Upper lobe of left lung (tissue), 6 donors: ENCODE measurements around the gene COL15A1. TPM values are rescaled to one million over a fixed set of nuclear protein-coding genes. Genes with fewer than 3 reads are reported as not detected.
A peak's percentile ranks its signal among the peaks of the same experiment; 100 is the strongest.

ENCODE experiments used
- ATAC-seq, 2 donors: fragments of 200-7000 bp; cut with Tn5 transposase; one replicate each; pipeline ENCODE4 v1.9.1; 2022; ENCODE audit warnings: mild to moderate bottlenecking in 2 of 2, moderate library complexity in 2 of 2; ENCODE audit not compliant: low FRiP score in 2 of 2
- DNase-seq, 2 donors: peaks; one replicate each; pipeline ENCODE4 v3.0.0-alpha.2; 2019 to 2020
- H3K27ac ChIP-seq, 4 donors: fragments of 200-600 bp; sonication (generic); one replicate each; pipeline ENCODE4 v1.5.1; 2016 to 2019
- H3K27me3 ChIP-seq, 4 donors: fragments of 200-600 bp; sonication (generic); one replicate each; pipeline ENCODE4 v1.5.1; 2017 to 2019
- H3K36me3 ChIP-seq, 4 donors: fragments of 200-600 bp; sonication (generic); one replicate each; pipeline ENCODE4 v1.5.1; 2016 to 2019
- H3K4me1 ChIP-seq, 4 donors: fragments of 200-600 bp; sonication (generic); one replicate each; pipeline ENCODE4 v1.5.1; 2018 to 2019
- H3K4me3 ChIP-seq, 4 donors: fragments of 200-600 bp; sonication (generic); one replicate each; pipeline ENCODE4 v1.5.1; 2017 to 2019; ENCODE audit warnings: mild to moderate bottlenecking in 2 of 4, moderate library complexity in 1 of 4
- H3K9me3 ChIP-seq, 4 donors: fragments of 200-600 bp; sonication (generic); one replicate each; pipeline ENCODE4 v1.5.1; 2018 to 2019
- EP300 ChIP-seq, 4 donors: sonication (generic); formaldehyde crosslinking; IDR thresholded peaks; one replicate each; pipeline ENCODE4 v1.5.1; 2017; ENCODE audit warnings: antibody characterized with exemption in 4 of 4, control low read depth in 2 of 4
- POLR2A ChIP-seq, 4 donors: fragments of 450-650 bp; IDR thresholded peaks; one replicate each; pipeline ENCODE4 v1.5.1; 2016 to 2017; ENCODE audit warnings: antibody characterized with exemption in 4 of 4, mild to moderate bottlenecking in 2 of 4
- POLR2AphosphoS5 ChIP-seq, 2 donors: sonication (generic); formaldehyde crosslinking; IDR thresholded peaks; one replicate each; pipeline ENCODE4 v1.5.1; 2017; ENCODE audit warnings: antibody characterized with exemption in 2 of 2
- WGBS, 2 donors: methylation state at CpG; one replicate each; pipeline ENCODE4 v1.1.5; 2017 to 2018; 5-methylcytosine and 5-hydroxymethylcytosine counted together
- total RNA-seq, 6 donors: library from RNA; depleted of rRNA in 4 of 6; stranded (reverse); fragments of >200 nt in 4 of 6; gene quantifications; one replicate each; pipeline versions ENCODE4 v1.1.0 to v1.2.1, GENCODE V29; 2016 to 2021
- TF ChIP-seq, protein P1 (sequence below), 6 experiments: fragments of 450-650 bp in 4 of 6; fragments of 200-600 bp in 2 of 6; sonication (generic) in 2 of 6; IDR thresholded peaks; one replicate each; pipeline ENCODE4 v1.5.1; 2016 to 2019; ENCODE audit warnings: antibody characterized with exemption in 6 of 6
- donor health status: DM: no; HTN: no; CAD: no; lungs with moderate emphysema.
- donor health status: DM: no; HTN: yes; CAD: no; lungs with severe emphysema.

Gene COL15A1
- total RNA-seq, 6 donors from 2014 or later: 1.0 to 17.9 (median 2.7) TPM

DNA sequence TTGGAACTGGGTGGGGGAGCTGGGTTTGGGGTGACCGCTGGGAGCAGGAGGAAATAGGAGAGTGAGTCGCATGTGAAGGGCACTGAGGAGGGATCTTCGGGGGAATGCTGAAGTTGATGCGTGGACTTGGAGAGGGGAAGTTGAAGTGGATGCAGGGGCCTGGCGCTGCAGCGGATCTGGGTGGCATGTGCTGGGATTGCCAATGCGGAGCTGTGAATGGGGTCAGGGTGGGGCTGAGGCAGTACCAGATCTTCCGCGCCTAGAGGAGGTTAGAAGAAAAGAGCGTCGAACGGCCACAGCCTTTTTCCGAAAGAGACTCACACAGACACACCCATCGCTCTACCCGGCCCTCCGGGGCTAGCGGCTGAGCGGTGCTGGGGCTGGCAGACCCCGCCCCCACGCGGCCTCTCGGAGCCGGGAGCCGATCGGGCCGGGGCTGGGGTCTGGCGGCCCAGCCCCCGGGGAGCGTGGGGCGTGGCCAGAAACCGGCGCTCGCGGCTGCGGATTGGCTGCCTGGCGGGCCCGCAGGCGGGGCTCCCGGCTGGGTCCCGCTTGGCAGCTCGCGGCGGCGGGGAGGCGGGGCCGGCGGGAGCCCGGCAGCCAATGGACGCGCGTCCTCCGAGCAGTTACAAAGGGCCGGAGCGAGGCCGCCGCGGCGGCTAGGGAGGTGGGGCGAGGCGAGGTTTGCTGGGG lies 160.9 kb downstream of the COL15A1 start, which contains the start of gene TGFBR1:
Gene TGFBR1, plus strand, starts transcription at position 655 of the 693 bp plus-strand sequence. CDS start 93 bp downstream, outside the sequence.
- ATAC-seq: peak; percentile 93 to 95
- H3K27ac ChIP-seq: peak within 1 kb of the TSS; percentile 86 to 97 (median 92)
- DNase-seq: peak; percentile 97 to 99
- TF ChIP-seq EP300 (IDR thresholded peaks at IDR 0.05) (no peak), POLR2AphosphoS5 (IDR thresholded peaks at IDR 0.05) (peak; percentile 9 to 92), POLR2A (IDR thresholded peaks at IDR 0.05) (peak in 3 of 4 donors; percentile 43 to 93 (median 90))
- TF ChIP-seq, protein P1, sequence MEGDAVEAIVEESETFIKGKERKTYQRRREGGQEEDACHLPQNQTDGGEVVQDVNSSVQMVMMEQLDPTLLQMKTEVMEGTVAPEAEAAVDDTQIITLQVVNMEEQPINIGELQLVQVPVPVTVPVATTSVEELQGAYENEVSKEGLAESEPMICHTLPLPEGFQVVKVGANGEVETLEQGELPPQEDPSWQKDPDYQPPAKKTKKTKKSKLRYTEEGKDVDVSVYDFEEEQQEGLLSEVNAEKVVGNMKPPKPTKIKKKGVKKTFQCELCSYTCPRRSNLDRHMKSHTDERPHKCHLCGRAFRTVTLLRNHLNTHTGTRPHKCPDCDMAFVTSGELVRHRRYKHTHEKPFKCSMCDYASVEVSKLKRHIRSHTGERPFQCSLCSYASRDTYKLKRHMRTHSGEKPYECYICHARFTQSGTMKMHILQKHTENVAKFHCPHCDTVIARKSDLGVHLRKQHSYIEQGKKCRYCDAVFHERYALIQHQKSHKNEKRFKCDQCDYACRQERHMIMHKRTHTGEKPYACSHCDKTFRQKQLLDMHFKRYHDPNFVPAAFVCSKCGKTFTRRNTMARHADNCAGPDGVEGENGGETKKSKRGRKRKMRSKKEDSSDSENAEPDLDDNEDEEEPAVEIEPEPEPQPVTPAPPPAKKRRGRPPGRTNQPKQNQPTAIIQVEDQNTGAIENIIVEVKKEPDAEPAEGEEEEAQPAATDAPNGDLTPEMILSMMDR (IDR thresholded peaks at IDR 0.05): peak in 3 of 6 experiments; percentile 23 to 38 (median 38)
- 1% methylated on average over 16 to 18 of the region's 60 CpGs for WGBS, 2 donors
- no peaks in the 10 kb centered on the region for H3K27me3 ChIP-seq
- no peaks in the 10 kb centered on the region for H3K9me3 ChIP-seq
- H3K36me3 ChIP-seq: no peaks in the 10 kb centered on the region
- peak within 1 kb of the TSS; percentile 34 to 87 (median 79) for H3K4me3 ChIP-seq
- H3K4me1 ChIP-seq: peaks cover 33 to 49% (median 41%) of the 10 kb centered on the region in 4 donors

DNA sequence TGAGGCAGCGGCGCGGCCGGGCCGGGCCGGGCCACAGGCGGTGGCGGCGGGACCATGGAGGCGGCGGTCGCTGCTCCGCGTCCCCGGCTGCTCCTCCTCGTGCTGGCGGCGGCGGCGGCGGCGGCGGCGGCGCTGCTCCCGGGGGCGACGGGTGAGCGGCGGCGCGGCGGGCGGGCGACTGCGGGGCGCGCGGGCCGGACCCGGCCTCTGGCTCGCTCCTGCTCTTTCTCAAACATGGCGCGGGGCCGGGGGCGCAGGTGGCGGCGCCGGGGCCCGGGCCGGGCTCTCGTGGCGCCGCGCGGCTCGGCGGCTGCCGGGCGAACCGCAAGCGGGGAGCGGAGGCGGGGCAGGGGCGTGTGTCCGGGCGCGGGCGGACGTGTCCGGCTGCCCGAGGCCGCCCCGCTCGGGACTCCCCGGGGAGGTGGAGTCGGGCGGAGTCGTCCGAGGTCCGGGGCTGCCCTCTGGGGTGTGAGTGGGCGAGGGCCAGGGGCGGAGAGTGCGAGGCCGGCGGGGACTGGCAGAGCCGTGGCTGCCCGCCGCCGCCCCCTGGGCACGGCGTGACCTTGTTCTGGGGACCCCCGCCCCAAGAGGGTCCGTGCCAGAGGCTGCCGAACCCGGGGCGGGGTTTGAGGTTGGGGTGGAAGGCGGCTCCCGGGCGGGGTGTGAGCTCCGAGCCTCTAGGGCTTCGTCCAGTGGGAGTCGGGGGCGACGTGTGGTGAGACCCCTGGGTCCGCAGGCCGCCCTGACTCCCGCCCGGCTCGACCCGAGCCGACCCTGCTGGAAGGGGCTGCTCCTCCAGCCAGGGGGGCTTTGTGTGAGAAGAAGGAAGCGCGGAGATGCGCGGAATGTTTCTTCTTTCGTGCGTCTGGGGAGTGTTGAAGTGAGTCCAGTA lies 161.7 kb downstream of the COL15A1 start:
- peaks cover 36 to 53% (median 47%) of the 10 kb centered on the region in 4 donors for H3K4me1 ChIP-seq
- 0% methylated on average over 6 to 61 of the region's 118 CpGs for WGBS, 2 donors
- peak overlapping the region; percentile 34 to 87 (median 79) for H3K4me3 ChIP-seq
- H3K36me3 ChIP-seq: no peaks in the 10 kb centered on the region
- H3K27ac ChIP-seq: peak overlapping the region; percentile 86 to 97 (median 92)
- TF ChIP-seq, protein P1 (IDR thresholded peaks at IDR 0.05): peak in 3 of 6 experiments; percentile 22 to 47 (median 44)
- peak in 3 of 4 donors; percentile 7 to 38 (median 8) for TF ChIP-seq POLR2A (IDR thresholded peaks at IDR 0.05)
- TF ChIP-seq POLR2AphosphoS5 (IDR thresholded peaks at IDR 0.05): peak; percentile 38 to 62
- TF ChIP-seq EP300 (IDR thresholded peaks at IDR 0.05): no peak
- ATAC-seq (peak; percentile 81 to 89), DNase-seq (peak; percentile 90 to 96)
- no peaks in the 10 kb centered on the region for H3K27me3 ChIP-seq
- no peaks in the 10 kb centered on the region for H3K9me3 ChIP-seq

DNA sequence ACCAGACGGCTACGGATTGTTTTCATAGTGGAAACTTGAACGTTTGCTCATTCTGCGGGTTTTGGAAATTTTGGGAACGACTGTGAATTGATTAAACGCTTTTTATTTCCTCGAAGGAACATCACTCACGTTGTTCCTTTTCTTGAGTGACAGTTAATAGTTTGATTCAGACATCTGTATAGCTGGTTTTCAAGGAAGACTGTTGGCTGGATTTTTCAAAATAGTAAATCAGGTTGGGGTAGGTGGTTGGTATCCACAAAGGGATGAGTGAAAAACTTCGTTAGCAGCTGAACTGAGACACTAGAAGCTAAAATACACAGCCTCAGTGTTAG lies 162.3 kb downstream of the COL15A1 start:
- TF ChIP-seq POLR2AphosphoS5 (IDR thresholded peaks at IDR 0.05): no peak
- TF ChIP-seq POLR2A (IDR thresholded peaks at IDR 0.05): no peak
- no peak for TF ChIP-seq EP300 (IDR thresholded peaks at IDR 0.05)
- Histone ChIP-seq H3K27ac (peak overlapping the region; percentile 86 to 97 (median 92)), H3K9me3 (no peaks in the 10 kb centered on the region), H3K4me3 (peak overlapping the region; percentile 34 to 87 (median 79)), H3K36me3 (no peaks in the 10 kb centered on the region), H3K4me1 (peaks cover 38 to 59% (median 53%) of the 10 kb centered on the region in 4 donors), H3K27me3 (no peaks in the 10 kb centered on the region)
- DNase-seq (no peak), ATAC-seq (no peak)
- WGBS, 2 donors: 2 to 3% methylated on average over 9 of the region's 9 CpGs

DNA sequence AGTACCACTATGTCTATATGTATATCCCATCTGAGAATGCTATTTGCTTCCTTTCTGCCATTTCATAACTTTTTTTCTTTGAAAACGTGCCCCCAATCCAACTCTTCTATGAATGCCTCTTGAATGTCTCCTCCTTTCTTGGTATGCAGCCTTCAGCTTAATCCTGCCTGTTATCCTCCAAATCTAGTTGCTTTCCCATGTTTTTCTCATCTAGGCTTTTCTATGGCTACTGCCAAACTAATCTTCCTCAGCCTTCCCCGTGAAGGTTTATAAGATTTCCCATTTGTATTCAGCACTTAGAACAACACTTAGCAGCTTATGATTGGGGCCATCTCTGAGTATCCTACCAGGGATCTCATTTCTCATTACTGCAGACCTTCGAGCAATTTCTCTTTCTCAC lies 163.7 kb downstream of the COL15A1 start:
- Histone ChIP-seq H3K4me3 (peak overlapping the region in 1 of 4 donors; percentile 72), H3K36me3 (no peaks in the 10 kb centered on the region), H3K27ac (peak overlapping the region in 3 of 4 donors; percentile 8 to 97 (median 19)), H3K9me3 (no peaks in the 10 kb centered on the region), H3K4me1 (peaks cover 44 to 73% (median 64%) of the 10 kb centered on the region in 4 donors), H3K27me3 (no peaks in the 10 kb centered on the region)
- no peak for DNase-seq
- ATAC-seq: no peak
- WGBS, 2 donors: 12 to 25% methylated on average over 3 of the region's 3 CpGs
- TF ChIP-seq POLR2AphosphoS5 (IDR thresholded peaks at IDR 0.05) (no peak), EP300 (IDR thresholded peaks at IDR 0.05) (no peak), POLR2A (IDR thresholded peaks at IDR 0.05) (no peak)
- TF ChIP-seq, protein P1 (IDR thresholded peaks at IDR 0.05): no peak

DNA sequence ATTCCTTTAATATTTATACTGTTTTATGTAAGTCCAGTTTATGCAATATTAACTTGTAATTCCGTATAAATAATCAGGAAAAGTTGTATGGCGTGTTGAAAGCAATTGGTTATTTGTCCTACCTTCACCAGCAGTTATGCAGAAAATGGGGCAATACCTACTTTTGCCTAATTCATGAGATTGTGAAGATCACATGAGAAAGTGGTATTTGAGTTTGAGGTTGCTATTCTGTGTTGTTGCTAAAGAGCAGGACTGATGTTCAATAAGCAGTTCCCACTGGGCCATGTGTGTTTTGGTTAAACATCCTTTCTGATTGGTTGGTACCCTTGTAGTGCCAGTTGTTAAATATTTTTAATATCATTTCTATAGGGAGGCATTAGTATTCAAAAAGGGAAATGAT lies 164.4 kb downstream of the COL15A1 start:
- Histone ChIP-seq H3K9me3 (no peaks in the 10 kb centered on the region), H3K36me3 (no peaks in the 10 kb centered on the region), H3K4me3 (no peak overlapping the region), H3K27me3 (no peaks in the 10 kb centered on the region), H3K27ac (peak overlapping the region in 2 of 4 donors; percentile 8 to 97), H3K4me1 (peaks cover 48 to 80% (median 70%) of the 10 kb centered on the region in 4 donors)
- WGBS, 2 donors: 82 to 86% methylated on average over 2 of the region's 2 CpGs
- DNase-seq (no peak), ATAC-seq (no peak)
- TF ChIP-seq EP300 (IDR thresholded peaks at IDR 0.05) (no peak), POLR2AphosphoS5 (IDR thresholded peaks at IDR 0.05) (no peak), POLR2A (IDR thresholded peaks at IDR 0.05) (no peak)
- TF ChIP-seq, protein P1 (IDR thresholded peaks at IDR 0.05): no peak
